GM23248 (cell line): Measurements from ENCODE around the gene ARL14.

Experiments
- EZH2 ChIP-seq: fragments of 200-600 bp; sonication (generic); IDR thresholded peaks from 2 replicates; pipeline ENCODE4 v1.6.1; 2018; ENCODE audit warnings: antibody characterized with exemption, mild to moderate bottlenecking; ENCODE audit not compliant: insufficient read depth, poor library complexity, severe bottlenecking
- EZH2phosphoT487 ChIP-seq: fragments of 200-600 bp; sonication (generic); IDR thresholded peaks from 2 replicates; pipeline ENCODE4 v1.6.1; 2018; ENCODE audit warnings: antibody characterized with exemption, moderate library complexity, mild to moderate bottlenecking, low read depth; ENCODE audit not compliant: insufficient read depth

DNA sequence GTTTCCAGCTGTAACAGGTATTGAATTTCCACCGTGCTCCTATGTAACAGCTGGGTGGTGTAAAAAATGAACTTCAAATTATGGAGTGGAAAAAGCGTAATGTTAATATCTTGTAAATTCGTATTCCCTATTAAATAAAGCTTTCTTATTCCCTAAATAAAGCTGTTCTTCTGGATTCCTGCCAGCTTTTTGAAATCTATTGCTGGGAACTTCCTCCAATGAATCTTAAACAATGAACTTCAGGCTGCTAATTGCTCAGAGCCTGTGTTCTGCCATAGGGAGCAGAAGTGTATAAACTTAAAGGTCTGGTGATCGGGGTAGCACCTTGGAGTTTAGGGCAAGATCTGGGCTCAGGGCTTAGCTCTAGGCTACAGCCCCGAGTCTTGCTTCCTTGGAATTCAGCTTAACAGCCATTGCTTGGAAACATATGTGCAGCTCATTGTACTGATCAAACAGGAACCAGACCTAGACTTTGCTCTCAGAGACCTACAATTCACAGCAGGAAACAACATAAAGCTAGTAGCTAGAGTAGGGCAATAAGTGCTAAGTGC is 1.4 kb downstream of the ARL14 start:
- TF ChIP-seq EZH2 (no peak), EZH2phosphoT487 (no peak)
